NCI-H2081 treated with DMSO at 0.1 percent for 48 hours (cell line): ENCODE data around the gene CFAP45.

Source experiments
- DNase-seq: peaks from one replicate; lab custom pipeline; 2025; lab: John Stamatoyannopoulos, UW

CFAP45 gene

DNA sequence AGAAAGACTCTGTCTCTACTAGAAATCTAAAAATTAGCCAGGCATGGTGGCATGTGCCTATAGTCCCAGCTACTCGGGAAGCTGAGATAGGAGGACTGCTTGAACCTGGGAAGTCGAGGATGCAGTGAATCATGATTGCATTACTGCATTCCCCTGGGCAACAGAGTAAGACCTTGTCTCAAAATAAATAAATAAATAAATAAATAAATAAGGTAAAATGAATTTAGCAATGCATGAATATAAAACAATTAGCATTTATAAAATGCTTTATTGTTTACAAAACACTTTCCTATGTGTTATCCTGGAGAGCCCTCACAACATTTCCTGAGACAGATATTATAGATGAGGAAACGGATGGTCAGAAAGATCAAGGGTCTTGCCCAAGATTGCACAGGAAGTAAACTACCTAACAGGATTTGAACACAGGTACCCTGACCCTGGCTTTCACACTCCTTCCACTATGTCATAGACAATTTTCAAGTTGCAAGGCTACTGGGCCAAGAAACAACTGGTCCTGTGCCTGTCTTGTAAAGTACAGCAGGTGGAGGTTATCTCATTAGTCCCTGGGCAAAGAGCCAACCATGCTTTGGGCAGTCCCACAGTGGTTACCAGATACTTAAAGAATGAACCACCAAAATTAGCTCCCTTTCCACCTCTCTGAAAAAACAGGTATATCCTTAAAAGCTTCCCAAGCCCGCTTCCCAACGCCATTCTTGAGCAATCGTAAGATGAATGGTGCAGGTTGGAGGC, 22.1 kb downstream of the CFAP45 start:
- DNase-seq, result no peak

DNA sequence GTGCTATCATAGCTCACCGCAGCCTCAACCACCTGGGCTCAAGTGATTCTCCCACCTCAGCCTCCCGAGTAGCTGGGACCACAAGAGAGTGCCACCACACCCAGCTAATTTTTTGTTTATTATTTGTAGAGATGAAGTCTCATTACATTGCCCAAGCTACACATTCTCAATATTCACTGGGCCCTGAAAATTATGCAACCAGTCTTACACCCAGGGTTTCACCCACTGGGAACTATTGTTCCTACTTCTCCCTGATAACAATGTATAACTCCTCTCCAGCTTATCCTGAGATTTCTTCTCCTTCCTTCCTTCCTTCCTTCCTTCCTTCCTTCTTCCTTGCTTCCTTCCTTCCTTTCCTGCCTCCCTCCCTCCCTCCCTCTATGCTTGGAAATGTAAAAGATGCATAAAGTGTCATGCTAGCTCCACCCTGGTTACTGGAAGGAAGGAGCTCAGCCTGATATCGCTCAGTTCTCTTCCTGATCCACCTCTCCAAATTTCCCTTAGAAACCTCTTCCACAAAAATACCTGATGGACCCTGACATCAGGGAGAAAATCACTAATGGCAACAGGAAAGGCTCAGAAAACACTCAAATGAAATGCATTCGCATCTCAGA, 26.3 kb downstream of the CFAP45 start:
- no peak for DNase-seq

DNA sequence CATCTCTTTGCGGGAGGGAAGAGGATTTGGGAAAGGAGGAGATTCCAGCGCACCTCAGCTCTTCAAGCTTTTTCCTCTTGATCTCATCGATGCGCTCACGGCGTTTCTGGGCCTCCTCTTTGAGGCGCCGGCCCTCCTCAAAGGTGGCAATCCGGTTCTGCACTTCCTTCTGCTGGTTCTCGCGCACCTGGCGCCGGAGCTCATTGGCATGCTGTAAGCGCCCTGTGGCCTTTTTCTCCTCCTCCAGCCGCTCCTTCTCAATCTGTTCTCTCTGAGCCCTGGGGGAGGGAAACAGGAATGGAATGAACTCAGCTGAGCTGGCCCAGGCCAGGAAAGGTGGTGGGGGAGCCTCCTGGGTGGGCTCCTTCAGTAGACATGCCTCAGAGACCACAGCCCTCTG, 27.1 kb downstream of the CFAP45 start:
- DNase-seq, result no peak

DNA sequence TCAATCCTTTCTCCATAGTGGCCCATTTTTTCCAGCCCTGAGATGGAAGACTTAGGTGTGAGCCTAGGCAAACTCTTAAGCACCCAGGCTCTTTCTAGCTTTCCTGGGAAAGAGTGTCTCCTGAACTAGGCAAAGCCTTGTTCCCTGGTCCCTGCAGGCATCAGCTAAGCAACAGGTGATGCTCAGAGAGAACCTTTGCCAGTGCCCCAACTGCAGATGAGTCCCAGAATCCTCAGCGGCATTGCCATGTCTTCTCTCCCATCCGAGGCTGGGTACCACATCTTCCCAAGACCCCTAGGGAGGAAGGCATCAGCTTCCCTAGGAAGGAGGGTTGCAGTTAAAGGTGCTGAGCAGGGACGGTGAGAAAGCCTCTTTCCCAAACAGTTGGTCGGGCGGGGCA, 29.3 kb downstream of the CFAP45 start:
- DNase-seq, result no peak

DNA sequence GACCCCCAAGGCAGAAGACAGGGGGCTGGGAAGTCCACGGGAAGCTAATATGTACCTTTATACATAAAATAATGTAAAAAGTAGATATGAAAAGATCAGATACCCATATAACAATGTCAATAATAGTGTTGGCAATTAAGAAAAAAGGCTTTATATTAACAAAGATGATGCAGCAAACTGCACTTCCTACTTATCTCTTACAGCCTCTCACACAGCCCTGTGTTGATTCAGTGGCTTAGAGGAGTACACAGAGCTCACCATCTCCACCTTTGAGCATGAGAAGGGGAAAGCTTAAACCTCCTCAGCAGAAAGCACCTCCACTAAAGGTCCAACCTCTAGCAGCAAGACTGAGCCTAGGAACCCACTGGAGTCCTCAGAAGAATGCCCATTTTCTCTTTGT, 30.4 kb downstream of the CFAP45 start:
- DNase-seq, result no peak

DNA sequence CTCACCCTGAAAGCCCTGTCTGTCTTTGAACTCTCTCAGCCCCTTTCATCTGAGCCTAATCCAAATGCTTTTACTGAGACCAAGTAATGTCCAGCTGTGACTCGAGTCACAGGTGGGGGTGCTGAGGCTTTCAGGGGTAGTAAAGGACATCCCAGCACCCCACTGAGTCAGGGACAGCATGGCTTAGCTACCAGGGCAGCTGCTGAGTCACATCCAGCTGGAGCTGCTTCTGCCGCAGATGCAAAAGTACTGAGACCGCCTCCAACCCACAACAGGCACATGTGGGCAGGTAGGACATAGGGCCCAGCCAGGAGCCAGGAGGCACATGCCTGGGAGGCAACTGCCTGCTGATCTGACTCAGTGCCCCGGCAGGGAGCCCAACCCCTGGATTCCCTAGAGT, 30.8 kb downstream of the CFAP45 start:
- DNase-seq, result no peak

DNA sequence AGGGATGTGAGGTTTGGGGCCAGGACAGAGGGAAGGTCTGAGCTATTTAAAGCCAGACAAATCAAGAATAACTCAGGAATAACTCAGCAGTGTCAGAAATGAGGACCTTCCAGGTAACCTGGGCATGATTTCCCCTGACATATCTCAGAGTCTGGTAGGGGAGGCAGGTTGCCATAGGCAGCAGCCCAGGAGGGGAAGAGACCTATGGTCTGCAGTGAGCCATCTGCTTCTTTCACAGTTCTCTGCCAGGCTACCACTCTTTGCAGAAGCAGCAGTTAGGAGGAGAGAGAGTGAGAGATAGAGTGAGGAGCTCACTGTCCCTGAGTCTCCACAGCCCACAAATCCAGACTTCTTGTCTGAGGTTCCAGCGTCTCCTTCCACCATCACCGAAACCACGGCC, 31.2 kb downstream of the CFAP45 start:
- DNase-seq, result no peak

DNA sequence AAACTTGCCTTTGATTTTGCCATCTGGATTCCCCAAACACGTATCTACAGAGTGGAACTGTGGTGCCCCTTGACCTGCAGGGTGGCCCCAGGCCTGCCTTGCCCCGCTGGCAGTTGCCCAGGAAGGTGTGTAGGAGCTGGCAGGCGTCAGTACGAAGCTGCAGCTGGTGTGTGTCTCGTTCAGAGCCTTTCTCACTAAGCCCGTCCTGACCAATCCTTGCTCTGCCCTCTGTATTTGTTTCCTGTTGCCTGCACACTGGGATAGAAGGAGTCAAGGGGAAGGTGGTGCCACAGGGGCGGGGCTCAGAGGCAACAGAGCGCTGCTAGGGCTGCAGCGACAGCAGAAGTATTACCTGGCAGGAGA, 32.3 kb downstream of the CFAP45 start:
- DNase-seq, result peak; percentile 57

DNA sequence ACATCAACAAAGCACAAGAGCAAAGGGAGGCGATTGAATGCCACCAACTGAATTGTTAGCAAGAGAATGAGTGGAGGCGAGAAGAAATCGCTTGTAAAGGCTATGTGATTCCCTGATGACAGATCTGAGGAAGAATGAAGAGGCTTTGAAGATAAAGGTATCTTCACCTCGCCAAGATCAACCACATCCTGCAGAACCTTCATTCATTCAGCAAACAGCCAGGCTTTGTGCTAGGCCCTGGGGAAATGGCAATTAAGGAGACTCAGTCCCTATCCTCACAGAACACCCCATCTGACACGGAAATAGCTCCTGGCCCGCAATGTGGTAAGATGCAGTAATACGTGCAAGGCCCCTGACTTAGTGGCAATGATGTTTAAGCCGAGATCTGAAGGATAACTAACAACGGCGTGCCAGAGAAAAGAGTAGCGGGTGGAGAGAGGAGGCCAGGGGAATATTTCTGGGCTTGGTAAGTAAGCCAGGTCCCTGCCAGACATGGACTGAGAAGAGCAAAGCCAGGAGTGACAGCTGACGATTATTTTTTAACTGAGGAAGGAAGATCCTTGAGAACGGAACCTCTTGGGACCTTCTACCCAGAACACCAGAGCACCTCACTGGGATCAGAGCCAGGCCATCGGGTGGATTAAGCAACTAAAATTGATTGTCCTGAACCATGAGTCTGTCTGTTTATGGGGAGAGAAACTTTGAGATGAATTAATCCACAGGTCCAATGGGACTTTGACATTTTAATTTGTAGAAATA, 32.9 kb downstream of the CFAP45 start:
- DNase-seq, result no peak

DNA sequence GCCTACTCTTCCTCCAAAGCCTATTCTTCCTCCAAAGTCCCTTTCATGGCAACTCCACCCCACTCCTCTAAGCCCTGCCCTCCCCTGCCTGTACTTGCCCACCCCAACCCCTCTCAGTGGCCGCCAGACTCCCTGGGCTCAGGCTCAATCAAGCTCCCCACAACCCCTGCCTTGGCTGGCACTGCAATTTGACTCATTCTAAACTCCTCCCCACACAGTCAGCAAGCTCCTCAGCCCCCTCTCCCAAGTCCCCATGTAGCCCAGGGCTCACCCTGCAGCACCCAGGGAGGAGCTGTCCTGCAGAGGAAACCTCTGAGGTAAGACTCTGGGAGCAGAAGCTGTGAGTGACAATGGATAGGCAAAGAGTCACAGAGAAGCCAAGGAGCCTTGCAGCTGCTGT, 33.9 kb downstream of the CFAP45 start:
- no peak for DNase-seq

DNA sequence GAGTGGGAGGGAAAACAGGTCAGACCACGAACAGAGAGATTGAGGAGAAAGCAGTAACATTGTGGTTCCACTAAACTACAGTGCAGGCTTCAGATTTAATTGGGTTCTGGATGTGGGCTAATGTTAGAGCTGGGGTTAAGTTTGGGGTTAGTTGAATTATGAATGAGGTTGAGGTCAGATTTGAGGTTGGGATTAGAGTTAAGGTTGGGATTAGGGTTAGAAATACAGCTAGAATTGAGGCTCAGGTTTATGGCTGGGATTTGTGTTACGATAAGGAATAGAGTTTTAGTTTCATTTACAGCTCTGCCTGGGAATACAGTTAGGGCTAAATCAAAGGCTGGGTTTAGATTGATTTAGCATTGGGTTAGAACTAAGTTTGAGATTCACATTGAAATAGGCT, 35.7 kb downstream of the CFAP45 start:
- no peak for DNase-seq

DNA sequence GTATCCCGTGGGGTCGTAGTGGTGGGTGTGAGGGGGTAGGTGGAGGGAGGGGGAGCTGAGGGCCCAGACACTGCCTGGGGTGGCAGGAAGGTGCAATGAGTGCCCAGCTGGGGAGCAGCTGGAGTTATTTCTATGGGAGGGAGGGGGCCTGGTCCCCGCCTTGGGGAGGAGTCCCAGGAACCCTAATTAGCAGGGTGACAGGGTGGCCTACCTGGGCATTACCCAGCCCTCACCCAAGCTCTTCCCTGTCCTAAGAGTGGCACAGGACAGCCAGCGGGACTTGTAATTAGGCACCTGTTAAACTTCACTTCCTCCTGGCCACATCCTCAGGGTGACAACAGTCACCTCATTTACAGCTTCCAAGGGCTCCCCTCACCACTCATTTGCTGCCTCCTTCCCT, 37.4 kb downstream of the CFAP45 start, which contains the start of gene VSIG8:
VSIG8 (minus strand) TSS at position 101 of the 400 bp plus-strand sequence. CDS start 136 bp downstream, outside the sequence.
- DNase-seq, result no peak

DNA sequence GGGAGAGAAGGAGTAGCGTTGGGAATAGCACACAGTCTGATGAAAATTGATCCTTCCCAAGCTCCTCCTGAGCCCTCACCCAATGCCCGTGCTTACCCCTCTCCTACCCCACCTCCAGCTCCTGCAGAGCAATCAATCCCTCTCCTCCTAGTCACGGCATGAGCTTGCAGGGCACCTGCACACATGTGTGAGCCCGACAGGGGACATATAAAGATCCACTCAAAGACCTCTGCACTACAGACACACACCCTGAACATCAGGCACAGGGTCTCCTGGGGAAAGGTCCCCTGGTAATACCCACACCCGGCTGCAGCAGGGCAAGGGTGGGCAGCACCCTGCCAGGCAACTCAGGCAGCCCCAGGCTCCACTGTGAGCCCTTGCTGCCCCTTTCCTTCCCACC, 37.9 kb downstream of the CFAP45 start:
- DNase-seq, result no peak

DNA sequence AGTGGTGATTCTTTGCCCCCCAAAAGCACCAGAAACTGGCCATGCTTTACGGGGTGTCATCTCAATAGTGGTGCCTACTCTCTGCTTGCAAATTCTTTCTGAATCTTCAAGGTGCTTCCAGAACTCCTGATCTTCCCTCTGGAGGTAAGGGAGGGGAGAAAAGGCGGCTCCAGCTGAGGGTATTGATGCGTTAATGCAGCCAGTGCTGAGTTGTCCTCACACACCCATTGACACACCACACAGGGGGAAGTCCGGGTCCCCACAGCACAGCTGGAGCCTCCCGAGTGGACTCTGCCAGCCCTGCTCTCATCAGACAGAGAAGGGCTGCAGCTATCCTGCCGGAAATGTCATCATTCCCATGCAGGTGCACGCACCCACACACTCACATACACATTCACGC, 38.7 kb downstream of the CFAP45 start:
- no peak for DNase-seq

DNA sequence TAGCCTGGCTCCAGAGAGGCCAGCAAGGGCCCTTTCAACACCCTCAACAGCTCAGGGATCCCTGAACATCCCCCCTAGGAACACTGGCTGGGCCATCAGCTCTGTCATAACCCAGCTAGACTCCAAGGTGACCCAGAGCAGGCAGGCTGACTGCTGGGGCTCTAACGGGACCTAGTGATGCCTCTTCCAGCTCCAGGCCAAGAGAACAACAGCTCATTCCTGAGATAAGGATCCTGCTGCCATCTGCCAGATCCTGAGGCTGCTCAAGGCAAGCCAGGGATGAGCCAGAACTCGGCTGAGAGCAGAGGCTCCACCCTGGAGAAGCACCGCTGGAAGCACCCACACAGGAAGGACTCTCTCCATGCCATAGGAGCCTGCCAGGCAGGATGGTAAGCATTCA, 39.5 kb downstream of the CFAP45 start:
- no peak for DNase-seq

DNA sequence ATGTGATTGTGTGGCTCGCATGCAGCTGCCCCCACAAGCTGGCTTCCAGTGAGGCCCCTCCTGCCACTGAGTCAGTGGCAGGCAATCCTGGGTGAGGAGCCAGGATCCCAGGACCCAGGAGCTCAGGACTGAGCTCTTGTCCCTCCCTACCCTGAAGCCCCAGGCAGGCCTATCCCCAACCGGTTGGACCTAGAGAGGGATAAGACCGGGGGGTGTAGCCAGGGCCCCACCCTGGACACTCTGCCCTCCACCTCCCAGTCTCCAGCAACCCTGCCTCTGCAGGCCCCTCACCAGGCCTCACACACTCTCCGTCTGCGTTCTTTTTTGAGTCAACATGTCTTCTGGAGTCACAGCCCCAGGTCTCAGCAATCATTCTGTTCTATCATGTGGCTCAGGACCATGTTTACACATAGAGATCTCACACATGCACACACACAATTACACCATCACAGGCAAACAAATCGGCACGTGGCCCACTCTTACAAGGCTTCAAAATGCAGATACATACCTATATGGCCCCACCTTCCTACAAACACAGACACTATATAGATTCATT, 40.1 kb downstream of the CFAP45 start:
- DNase-seq, result no peak

DNA sequence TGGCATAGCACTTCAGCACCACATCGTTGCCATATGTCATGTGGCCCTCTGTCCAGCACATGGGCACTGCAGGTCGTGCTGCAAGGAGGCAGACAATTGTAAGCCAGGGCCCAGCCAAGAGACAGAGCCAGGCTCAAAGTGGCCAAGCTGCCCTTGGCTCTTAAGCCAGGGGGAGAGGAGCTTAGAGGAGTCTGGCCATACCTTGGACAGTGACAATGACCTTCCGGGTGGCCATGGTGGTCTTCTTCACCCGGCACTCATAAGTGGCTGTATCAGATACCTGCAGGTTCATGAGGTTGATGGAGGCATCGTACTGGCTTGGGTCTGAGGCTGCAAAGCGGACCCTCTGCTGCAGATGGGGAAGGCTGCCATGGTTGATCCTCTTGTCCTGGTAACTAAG, 42.1 kb downstream of the CFAP45 start:
- DNase-seq, result no peak

DNA sequence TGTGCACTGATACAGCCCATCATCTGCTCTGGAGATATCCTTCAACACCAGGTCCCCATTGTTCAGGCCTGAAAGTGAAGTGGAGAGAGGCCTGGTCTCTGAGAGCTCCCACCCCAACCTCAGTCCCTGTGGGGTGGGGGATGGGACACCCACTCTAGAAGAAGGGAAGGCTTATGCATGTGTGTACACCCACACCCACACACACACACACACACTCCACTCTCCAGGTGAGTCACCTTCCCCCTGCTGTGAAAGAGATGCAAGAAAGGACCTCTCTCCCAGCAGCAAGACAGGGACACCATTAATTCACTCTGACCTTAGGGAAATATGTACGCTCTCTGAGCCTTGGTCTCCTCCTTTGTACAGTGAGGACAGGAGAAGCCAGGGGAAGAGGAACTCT, 43.4 kb downstream of the CFAP45 start:
- DNase-seq, result no peak

DNA sequence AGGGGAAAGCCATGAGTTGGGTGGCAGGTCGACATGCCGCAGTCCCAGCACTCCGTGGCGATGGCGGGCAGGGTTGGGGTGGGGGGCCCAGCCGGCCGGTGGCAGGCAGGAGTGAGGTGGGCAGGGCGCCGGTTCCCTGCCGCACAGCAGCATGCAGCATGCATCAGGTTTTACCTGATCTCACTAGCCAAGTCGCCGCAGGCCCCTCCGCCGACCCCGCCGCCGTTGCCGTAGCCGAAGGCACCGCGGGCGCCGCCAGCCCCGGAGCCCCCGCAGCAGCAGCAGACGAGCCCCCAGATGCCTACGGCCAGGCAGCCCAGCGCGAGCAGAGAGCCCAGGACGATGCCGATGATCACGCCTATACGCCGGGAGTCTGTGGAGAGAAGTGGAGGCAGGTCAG, 44.3 kb downstream of the CFAP45 start:
- DNase-seq, result no peak

DNA sequence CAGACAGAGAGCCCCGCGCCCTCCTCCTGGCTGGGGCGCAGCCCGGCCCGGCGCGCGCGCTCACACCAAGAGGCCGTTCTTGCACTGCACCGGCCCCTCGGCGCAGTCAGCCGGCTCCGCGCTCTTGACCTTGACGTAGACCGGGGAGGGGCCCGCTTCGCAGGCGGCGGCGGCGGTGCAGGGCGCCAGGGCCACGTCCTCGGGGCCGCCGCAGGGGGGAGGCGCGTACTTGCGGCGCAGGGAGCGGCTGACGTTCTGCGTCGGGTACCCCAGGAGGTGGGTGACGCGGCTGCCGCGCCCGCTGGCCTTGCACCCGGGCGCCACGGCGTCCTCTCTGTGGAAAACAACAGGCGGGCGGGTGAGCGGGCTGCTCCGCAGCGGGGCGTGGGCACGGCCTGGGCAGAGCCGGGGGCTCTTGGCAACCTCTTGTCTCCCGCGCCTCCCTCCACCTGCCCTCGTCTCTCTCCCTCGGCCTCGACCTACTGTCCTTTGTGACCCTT, 45.2 kb downstream of the CFAP45 start:
- DNase-seq, result no peak

DNA sequence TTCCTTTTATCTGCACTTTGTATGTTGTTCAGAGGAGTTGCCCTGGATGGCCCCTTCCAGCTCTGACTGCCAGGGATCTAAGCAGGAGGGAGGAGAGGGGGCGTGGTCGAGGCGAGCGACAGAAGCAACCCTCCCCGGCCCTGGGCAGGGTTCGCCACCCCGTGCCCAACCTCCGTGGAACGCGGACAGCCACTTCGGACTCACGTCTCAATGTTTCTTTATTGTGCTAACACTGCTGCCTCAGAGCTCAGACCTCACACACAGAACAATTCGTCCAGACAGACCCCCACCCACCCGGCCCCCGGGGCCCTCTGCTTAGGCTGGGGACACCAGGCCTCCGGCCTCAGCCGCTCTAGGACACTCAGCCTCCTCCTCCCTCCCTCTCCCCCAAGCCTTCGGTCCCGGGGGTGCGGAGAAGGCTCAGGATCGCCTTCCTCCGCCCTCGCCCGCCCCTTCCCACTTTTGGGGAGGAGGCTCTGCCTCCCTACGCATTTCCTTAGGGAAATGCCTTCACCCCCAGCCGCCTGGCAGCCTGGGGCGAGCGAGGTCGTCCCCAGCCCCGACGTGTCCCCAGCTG, 45.8 kb downstream of the CFAP45 start:
- DNase-seq, result no peak

DNA sequence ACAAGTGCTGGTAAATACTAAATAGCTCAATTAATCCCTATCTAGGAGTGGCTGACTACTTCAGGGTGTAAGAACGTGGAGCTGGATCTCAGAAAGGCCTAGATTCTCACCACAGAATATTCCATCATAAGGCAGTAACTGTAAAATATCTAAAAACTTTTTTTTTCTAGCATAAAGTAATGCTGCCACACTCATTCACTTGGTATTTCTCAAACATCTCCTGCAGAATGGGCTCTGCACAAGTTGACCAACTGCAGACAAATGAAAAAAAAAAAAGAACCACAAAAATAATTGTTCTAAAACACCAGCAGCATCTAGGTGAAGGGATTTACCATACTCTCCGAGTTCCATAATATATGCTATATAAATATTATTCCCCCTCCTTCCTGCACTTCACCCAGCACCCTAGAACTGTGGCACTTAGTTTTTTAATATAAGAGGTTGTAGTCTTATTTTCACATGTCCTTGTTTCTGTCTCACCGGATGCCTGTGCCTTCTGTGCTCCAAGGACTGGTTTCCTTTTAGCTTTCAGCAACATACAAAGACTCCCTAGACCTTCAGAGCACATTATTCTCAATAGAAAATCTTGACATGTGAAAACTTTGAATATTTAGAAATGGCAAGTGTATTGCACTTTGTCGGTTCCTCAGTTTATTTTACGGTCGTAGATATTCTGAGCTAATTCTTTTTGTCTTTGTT, 46.4 kb downstream of the CFAP45 start:
- no peak for DNase-seq
